ENCODE data around the gene CDK5R2.

- TF ChIP-seq CTCF (IDR thresholded peaks at IDR 0.05) (no peak), POLR2AphosphoS5 (IDR thresholded peaks at IDR 0.05; ENCODE audit: low read depth, low read length) (no peak), SIN3A (IDR thresholded peaks at IDR 0.05; ENCODE audit: borderline replicate concordance, insufficient read depth, low read depth, low read length) (no peak), TCF7L2 (IDR thresholded peaks at IDR 0.05; ENCODE audit: low read depth, low read length) (no peak)
Observed at GRCh38 chr2:218981390-218981880, 22.0 kb downstream of the CDK5R2 start.

Data from Panc1 (cell line).